Germinal center (tissue), 1 donor: Measurements from ENCODE around the gene NUDT3.
A peak's percentile ranks its signal among the peaks of the same experiment; 100 is the strongest.
"Not testable (repeated sequence)": the region's sequence is repeated elsewhere in the genome, so short reads cannot be mapped to it uniquely, and the experiment has no call there.

ENCODE experiments used
- DNase-seq: peaks from one replicate; pipeline ENCODE4 v3.0.0; 2012; ENCODE audit warnings: mixed read lengths, low spot score

Gene NUDT3

DNA sequence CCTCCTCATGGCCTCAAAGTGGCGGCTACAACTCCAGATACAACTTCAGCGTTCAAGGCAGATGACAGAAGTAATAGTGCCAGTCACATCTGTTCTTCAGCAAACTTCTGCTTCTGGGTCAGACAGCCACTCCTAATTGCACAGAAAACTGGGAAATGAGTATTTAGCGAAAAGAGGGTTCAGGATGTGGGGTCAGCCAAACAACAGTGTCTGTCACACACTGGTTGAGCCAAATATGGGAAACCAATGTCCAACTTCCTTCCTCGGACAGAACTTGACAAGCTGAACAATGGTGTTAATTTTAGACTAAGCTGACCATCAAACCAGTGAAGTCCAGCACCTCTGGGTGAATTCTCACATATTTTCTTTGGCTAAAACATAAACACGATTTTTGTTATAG lies 22.1 kb downstream of the NUDT3 start:
- DNase-seq = no peak

DNA sequence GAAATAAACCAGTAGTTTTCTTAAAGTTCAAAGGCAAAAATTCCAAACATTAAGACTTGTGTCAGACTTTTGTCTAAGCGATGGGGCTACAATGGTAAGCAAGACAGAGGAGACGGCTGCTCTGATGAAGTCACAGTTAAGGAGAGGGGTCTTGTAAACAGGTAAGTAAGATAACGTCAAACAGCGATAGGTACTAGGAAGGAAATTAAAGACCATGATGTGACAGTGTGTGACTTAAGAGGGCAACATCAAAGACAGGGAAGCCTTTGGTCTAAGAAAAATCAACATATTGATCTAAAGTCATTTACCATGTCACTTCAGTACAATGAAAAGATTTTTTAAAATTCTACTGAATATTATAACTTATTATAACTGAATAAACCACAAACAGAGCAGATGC lies 23.1 kb downstream of the NUDT3 start:
- no peak for DNase-seq

DNA sequence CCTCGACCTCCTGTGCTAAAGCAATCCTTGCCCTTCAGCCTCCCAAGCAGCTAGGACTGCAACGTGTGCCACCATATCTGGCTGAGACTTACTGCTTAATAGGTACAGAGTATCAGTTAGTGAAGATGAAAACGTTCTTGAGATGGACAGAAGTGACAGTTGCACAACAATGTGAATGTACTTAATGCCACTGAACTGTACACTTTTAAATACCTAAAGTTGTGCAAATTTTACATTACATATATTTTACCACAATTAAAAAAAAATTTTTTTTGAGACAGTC lies 25.9 kb downstream of the NUDT3 start:
- DNase-seq = no peak

DNA sequence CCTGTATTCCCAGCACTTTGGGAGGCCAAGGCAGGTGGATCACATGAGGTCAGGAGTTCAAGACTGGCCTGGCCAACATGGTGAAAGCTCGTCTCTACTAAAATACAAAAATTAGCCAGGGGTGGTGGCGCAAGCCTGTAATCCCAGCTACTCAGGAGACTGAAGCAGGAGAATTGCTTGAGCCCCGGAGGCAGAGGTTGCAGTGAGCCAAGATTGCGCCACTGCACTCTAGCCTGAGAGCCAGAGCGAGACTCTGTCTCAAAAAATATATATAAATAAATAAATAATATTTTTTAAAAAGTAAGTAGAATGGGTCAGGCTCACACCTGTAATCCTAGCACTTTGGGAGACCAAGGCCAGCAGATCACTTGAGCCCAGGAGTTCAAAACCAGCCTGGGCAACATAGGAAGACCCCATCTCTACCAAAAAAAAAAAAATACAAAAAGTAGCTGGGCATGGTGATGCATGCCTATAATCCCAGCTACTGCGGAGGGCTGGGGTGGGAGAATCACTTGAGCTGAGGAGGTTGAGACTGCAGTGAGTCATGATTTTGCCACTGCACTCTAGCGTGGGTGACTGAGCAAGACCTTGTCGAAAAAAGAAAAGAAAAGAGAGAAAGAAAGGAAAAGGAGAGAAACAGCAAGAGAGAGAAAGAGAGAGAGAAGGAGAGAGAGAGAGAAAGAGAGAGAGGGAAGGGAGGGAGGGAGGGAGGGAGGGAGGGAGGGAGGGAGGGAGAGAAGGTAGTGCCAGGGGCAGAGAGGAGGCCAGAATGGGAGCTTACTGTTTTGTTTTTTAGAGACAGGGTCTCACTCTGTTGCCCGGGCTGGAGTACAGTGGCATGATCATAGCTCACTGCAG lies 26.5 kb downstream of the NUDT3 start:
- DNase-seq = not testable (repeated sequence)

DNA sequence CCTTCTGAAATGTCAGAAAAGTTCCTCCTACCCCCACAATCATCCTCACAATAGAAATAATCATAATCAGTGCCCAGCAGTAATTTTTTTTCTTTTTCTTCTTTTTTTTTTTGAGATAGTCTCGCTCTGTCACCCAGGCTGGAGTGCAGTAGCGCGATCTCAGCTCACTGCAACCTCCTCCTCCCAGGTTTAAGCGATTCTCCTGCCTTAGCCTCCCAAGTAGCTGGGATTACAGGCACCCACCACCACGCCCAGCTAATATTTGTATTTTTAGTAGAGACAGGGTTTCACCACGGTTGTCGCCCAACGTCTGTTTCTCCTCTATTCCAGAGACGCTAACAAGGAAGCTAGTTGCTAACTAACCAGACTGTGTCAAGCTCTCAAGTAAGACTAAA lies 28.8 kb downstream of the NUDT3 start:
- DNase-seq = not testable (repeated sequence)

DNA sequence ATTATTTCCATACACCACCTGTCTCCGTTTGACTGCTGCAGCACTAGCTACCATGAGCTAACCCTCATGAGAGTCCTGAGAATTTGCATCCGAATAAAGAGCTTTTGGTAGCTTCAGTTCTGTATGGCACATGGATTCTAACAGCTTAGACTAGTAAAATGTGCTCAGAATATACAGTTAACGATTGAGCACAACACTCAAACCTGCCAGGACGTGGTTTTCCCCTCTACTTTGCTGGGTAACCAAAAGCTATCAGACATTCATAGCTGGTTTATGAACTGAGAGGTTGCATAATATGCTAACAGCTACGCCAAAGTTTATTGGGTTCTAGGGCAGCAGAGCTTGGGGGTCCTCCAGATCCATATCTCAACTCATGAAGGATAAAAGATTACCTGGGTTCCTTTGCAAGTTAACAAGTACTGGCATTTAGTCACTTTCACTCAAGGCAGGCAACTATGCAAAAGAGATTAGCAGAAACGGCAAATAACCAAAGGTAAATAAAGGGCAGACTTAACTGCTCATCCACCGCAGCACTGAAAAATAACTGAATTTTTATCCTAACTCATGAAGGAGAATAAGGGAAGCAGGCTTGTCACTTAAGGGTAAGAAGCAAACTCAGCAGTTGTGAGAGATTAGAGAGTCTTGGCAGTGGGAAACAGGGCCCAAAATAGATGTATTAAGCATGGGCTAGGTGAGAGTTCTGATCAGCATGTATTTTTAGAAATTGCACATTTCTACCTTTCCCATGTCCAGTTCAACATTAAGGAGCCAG lies 29.4 kb downstream of the NUDT3 start:
- peak; percentile 57 for DNase-seq

DNA sequence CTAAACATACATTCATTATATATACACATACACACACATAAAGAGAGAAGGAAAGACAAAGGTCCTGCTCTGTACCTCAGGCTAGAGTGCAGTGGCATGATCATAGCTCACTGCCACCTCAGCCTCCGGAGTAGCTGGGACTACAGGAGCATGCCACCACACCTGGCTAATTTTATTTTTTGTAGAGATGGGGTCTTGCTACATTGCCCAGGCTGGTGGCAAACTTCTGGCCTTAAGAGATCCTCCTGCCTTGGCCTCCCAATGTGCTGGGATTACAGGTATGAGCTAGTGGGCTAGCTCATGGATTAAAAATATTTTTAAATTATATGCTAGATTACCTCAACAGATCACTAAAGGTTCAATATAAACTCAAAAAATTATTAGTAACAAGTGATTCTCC lies 30.3 kb downstream of the NUDT3 start:
- DNase-seq = no peak

DNA sequence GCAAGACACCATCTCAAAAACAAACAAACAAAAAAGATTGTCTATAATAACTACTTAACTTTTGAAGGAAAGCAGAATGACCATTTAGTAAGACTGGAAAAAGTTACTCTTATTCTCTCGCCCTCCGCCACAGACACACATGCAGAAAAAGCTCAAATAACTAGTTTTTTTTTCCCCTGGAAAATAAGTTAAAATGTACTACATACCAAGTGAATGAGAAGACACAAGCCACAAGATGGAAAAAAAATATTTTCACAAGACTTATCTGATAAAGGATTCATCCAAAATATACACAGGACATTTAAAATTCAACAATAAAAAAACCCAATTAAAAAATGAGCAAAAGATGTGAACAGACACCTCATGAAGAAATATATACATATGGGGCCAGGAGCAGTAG lies 31.9 kb downstream of the NUDT3 start:
- DNase-seq = no peak

DNA sequence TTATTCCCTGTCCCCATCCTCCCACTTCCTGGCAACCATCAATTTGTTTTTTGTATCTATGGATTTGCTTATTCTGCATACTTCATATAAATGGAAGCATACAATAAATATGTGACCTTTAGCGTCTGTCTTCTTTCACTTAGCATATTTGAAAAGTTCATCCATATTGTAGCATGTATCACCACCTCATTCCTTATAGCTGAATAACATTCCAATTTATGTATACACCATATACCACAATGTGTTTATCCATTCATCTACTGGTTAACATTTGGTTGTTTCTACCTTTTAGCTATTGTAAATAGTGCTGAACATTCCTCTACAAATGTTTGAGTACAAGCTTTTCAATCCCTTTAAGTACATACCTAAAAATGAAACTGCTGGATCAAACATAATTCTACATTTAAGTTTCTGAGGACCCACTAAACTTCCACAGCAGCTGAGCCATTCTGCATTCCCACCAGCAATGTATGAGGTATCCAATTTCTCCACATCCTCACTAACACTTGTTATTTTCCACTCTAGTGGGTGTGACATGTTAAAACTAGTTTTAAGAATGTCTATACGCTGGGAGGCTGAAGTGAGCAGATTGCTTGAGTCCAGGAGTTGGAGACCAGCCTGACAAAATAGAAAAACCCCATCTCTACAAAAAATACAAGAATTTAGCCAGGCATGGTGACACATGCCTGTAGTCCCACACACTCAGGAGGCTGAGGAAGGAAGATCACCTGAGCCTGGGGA lies 32.9 kb downstream of the NUDT3 start:
- no peak for DNase-seq

DNA sequence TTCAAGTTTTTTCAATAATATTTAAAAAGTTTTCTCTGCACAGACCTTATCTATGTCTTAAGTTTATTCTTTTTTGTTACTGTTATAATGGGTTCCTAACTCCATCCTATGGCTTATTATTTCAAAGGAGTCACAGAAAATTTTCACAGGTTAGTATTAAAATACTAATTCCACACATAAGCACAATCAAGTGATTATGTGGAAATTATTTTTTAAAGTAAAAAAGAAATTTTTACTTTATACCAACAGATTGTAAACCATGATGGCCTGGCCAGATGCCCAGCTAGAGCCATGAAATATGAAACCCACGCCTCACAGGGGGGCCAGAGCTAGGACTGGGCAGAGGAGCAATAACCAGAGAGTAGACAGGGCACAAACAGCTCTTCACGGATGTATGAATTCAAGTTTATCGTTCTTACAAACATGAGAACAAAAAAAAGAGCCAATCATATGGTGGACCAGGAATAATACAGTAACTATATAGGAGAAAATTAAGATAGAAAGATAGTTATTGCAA lies 34.0 kb downstream of the NUDT3 start:
- DNase-seq = no peak

DNA sequence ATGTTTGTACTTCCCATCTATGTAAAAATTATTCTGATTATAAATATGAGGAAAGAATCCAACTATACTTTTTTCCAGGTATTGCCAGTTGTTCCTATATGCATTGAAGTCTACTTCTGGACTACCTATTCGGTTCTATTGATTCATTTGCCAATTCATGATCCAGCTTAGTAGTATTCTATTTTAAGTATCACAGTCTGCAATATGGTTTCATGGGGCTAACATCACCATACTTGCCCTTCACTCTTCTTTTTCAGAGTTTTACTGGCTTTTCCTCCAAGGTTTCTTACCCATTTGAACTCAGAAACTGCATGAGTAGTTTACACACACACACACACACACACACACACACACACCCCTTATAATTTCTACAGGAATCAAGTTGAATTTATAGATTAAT lies 34.5 kb downstream of the NUDT3 start:
- DNase-seq = no peak

DNA sequence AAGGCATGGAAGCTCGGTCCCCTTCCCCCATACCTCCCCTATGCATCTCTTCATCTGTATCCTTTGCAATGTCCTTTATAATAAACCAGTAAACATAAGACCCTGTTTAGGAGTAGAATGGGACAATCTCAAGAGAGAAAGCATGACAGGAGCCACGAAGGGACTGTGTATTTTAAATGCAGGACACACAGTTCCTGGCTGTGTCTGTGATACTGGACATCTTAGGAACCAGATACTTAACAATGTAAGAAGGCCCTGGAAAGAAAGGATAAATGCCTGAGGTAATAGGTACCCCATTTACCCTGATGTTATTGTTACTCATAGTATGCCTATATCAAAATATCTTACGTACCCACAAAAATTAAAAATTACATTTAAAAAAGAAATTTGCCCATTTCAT lies 36.6 kb downstream of the NUDT3 start:
- DNase-seq = no peak

DNA sequence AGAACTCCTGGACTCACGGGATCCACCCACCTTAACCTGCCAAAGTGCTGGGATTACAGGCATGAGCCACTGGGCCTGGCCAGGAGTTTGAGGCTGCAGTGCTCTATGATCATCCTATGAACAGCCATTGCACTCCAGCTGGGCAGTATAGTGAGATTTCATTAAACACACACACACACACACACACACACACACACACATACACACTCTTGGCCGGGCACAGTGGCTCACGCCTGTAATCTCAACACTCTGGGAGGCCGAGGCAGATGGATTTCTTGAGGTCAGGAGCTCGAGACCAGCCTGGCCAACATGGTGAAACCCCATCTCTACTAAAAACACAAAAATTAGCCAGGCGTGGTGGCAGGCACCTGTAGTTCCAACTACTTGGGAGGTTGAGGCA lies 38.2 kb downstream of the NUDT3 start:
- not testable (repeated sequence) for DNase-seq

DNA sequence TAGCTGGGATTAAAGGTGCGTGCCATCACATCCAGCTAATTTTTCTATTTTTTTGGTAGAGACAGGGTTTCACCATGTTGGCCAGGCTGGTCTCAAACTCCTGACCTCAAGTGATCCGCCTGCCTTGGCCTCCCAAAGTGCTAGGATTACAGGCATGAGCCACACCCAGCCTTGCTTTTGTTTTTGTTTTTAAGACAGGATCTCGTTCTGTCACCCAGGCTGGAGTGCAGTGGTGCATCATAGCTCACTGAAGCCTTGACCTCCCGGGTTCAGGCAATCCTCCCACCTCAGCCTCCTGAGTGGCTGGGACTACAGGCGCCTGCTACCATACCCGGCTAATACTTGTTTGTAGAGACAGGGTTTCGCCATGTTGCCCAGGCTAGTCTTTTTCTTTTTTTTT lies 38.9 kb downstream of the NUDT3 start:
- not testable (repeated sequence) for DNase-seq

DNA sequence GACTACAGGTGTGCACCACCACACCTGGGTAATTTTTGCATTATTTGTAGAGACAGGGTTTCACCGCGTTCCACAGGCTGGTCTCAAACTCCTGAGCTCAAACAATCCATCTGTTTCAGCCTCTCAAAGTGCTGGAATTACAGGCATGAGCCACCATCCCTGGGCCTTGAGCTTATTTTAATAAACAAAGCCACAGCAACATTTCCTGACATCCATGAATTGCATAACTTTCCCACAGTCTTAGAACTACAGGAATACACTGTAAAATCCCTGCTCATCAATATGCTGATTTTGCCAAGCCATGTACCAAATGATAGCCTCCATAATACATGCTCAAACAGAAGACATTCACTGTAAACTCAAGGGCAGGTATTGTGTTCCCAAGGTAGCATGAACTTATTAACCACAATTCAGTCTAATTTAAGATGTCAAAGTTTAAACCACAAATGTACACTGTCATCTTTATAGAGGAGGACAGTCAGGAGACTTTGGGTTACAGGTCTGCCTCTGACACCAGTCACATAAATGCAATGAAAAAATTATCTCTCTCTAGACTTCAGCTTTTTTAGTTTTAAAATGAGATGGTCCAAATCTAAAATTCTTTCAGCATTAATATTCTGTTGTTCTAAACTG lies 40.0 kb downstream of the NUDT3 start:
- DNase-seq = no peak

DNA sequence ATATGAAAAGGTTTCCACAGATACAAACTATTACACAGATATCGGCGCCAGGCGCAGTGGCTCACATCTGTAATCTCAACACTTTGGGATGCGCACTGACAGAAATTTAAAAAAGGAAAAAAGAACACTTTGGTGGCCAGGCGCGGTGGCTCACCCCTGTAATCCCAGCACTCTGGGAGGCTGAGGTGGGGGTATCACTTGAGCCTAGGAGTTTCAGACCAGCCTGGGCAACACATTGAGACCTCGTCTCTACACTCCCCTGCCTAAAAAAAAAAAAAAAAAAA lies 41.6 kb downstream of the NUDT3 start:
- no peak for DNase-seq

DNA sequence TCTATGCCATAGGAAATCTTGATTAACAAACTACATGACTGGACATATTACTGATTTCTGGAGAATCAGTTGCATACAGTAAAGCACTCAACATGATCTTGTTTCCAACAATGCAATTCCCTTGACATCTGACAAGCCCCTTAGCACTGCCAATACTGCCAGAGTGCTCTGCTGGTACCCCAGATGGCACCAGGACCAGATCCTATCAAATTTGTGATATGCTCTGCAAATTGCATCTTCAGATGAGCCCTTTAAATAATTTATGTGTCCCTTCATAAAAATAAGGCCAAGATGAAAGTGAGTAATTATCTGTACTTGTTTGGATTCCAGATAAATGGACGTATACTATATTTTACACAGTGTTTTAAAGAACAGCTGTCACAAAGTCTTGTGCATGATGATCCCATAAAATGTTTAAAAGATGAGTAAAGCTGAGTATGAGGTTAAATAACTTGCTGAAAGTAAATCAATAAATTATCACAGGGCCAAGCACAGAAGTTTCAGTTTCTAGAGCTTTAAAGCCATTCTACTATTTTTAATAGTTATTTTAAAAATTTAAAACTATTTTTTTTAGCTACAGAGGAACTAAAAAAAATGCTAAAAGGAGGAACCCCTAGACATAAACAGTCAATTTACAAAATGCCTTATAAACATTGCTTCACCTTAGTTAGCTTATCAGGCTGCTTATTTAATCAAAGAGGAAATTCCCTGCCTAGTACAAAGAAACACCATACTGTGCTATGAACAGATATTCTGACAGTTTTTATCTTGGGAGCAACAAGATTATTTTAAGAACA lies 42.1 kb downstream of the NUDT3 start:
- no peak for DNase-seq

DNA sequence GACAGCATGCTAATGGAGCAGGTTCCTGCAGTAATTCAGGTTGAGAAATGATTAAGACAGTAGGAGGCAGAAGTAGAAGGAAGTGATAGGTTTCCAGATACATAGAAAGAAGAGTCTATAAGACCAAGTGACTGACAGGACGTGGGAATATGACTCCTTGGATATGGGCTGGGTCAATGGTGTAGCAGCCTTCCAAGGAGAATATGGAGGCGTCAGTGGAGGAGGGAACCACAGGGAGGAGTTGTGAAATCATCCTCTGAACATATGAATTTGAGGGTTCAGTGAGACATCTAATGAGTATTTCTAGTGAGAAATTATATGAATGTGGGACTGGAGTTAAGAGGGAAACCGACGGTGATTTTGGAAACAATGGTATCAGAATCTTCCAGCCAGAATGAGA lies 43.3 kb downstream of the NUDT3 start:
- DNase-seq = no peak

DNA sequence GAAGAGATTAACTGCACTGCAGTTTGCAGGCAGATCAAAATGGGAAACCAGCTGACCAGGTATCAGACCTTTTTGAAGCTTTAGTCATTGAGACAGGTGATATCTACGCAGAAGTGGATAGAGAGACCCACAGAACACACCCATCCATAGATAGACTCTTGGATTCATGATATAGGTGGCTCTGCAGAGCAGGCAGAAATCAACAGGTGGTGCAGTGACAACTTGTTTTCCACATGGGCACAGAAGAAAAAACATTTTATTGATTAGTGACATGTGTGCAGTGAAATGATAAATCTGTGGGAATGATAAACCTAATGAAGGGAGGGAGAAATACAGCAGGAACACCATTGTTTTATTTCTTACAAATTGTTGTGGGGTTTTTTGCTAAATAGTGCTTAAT lies 45.2 kb downstream of the NUDT3 start:
- DNase-seq = no peak

DNA sequence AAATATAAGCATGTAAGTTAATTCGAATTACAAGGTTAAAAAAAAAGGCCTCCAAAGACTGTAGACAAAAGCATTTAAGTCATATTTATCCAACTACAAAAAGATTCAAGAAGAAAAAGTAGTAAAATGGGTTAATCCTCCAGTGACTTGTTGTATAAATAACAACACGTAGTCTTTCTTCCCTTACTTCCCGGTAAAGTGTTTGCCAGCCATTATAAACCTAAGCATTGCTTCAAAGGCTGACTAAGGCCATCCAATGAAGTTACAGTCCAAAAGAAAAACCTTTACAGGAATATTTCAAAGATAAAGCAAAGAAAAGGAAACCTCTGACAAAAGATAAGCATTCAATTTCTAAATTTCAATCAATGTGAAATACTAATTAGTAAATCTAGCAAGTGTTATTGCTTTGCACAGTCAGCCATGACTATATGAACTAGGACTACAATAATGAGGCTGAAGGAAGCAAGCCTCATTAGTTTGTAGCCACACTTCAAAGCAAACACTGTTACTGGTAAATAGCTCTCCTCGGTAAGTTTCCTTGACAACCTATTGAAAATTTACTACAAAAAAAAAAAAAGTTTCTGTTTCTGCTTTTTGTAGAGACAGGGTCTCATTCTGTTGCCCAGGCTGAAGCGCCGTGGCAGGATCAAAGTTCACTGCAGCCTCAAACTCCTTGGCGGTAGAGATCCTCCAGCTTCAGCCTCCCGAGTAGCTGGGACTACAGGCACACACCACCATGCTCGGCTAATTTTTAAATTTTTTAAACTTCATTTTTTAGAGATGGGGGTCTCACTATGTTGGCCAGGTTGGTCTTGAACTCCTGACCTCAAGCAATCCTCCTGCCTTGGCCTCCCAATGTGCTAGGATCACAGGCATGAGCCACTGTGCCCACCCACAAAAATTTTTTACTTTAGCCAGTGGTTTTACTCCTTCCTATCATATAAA lies 46.0 kb downstream of the NUDT3 start:
- DNase-seq = no peak

DNA sequence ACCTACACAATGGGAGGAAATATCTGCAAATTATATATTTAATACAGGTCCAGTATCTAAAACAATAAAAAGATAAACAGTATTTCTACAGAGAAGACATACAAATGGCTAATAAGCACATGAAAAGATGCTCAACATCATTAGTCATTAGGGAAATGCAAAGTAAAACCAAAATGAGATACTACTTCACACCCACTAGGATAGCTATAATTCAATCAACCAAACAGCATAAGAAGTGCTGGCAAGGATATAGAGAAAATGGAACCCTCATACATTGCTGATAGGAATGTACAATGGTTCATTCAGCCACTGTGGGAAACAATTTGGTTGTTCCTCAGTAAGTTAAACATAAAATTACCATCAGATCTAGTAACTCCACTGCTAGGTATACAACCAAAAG lies 48.7 kb downstream of the NUDT3 start:
- DNase-seq = no peak
